HG02943 (cell line): ENCODE measurements around the gene BCL6B.
"Not testable (repeated sequence)": the region's sequence is repeated elsewhere in the genome, so short reads cannot be mapped to it uniquely, and the experiment has no call there.

Source experiments
- ATAC-seq: cut with Tn5 transposase; IDR thresholded peaks from one replicate; pipeline ENCODE4 v1.9.1; 2021; ENCODE audit warnings: mild to moderate bottlenecking, low read depth, moderate library complexity; ENCODE audit not compliant: unreplicated experiment

Gene BCL6B

GRCh38 chr17:7050583-7050982 lies 27.7 kb downstream of the BCL6B start:
- not testable (repeated sequence) for ATAC-seq

- ATAC-seq = no peak
Observed at GRCh38 chr17:7056386-7056785, 33.5 kb downstream of the BCL6B start.

GRCh38 chr17:7058831-7059447 lies 36.1 kb downstream of the BCL6B start:
- no peak for ATAC-seq

GRCh38 chr17:7060165-7060891 lies 37.5 kb downstream of the BCL6B start:
- no peak for ATAC-seq

GRCh38 chr17:7063518-7064094 lies 40.8 kb downstream of the BCL6B start:
- no peak for ATAC-seq

- ATAC-seq = no peak
Observed at GRCh38 chr17:7064261-7064660, 41.4 kb downstream of the BCL6B start.

- ATAC-seq = no peak
Observed at GRCh38 chr17:7067198-7067597, 44.3 kb downstream of the BCL6B start.

- ATAC-seq = no peak
Observed at GRCh38 chr17:7068268-7068667, 45.4 kb downstream of the BCL6B start.

GRCh38 chr17:7070712-7071111 lies 47.9 kb downstream of the BCL6B start:
- ATAC-seq = no peak

- no peak for ATAC-seq
Observed at GRCh38 chr17:7072406-7072805, 49.6 kb downstream of the BCL6B start.

GRCh38 chr17:7074931-7075330 lies 52.1 kb downstream of the BCL6B start:
- no peak for ATAC-seq

- no peak for ATAC-seq
Observed at GRCh38 chr17:7077911-7078546, 55.2 kb downstream of the BCL6B start.

GRCh38 chr17:7078711-7079110 lies 55.9 kb downstream of the BCL6B start:
- no peak for ATAC-seq
